DOHH2 (cell line): ENCODE data around the gene ASXL1.

Experiments used
- H3F3A ChIP-seq: fragments of 200-600 bp; sonication (generic), shearing (Covaris generic); 2 replicates; pipeline ENCODE4 v1.6.0; 2016; ENCODE audit warnings: antibody characterized with exemption, mild to moderate bottlenecking; ENCODE audit not compliant: control insufficient read depth, insufficient read depth
- H3K27ac ChIP-seq: fragments of 200-600 bp; sonication (generic); 2 replicates; pipeline ENCODE4 v1.5.1; 2014; ENCODE audit warnings: low read depth, mild to moderate bottlenecking, low read length, moderate library complexity
- H3K27me3 ChIP-seq: fragments of 200-600 bp; sonication (generic); 2 replicates; pipeline ENCODE4 v1.6.1; 2014; ENCODE audit warnings: mild to moderate bottlenecking, low read length, mixed read lengths; ENCODE audit not compliant: control insufficient read depth
- H3K36me3 ChIP-seq: fragments of 200-600 bp; sonication (generic); 2 replicates; pipeline ENCODE4 v1.6.1; 2014; ENCODE audit warnings: mild to moderate bottlenecking, low read length, moderate library complexity, mixed read lengths; ENCODE audit not compliant: control insufficient read depth
- H3K4me1 ChIP-seq: fragments of 200-600 bp; sonication (generic); 2 replicates; pipeline ENCODE4 v1.6.1; 2014; ENCODE audit warnings: mild to moderate bottlenecking, low read length, mixed read lengths; ENCODE audit not compliant: control insufficient read depth
- H3K4me2 ChIP-seq: fragments of 200-600 bp; sonication (generic); 2 replicates; pipeline ENCODE4 v1.6.0; 2014; ENCODE audit warnings: mild to moderate bottlenecking, low read length, moderate library complexity
- H3K4me3 ChIP-seq: fragments of 200-600 bp; sonication (generic); 2 replicates; pipeline ENCODE4 v1.5.1; 2014; ENCODE audit warnings: mild to moderate bottlenecking, low read length, mixed read lengths
- H3K79me2 ChIP-seq: fragments of 200-600 bp; sonication (generic); 2 replicates; pipeline ENCODE4 v1.6.1; 2014; ENCODE audit warnings: mild to moderate bottlenecking, low read length, mixed read lengths; ENCODE audit not compliant: control insufficient read depth
- H3K9me2 ChIP-seq: fragments of 200-600 bp; sonication (generic); replicated peaks from 2 replicates; pipeline ENCODE4 v1.6.1; 2014; ENCODE audit warnings: mild to moderate bottlenecking, low read length, mixed read lengths; ENCODE audit not compliant: control insufficient read depth
- H3K9me3 ChIP-seq: fragments of 200-600 bp; sonication (generic); 2 replicates; pipeline ENCODE4 v1.6.1; 2014; ENCODE audit warnings: antibody characterized with exemption, low read length, mixed read lengths; ENCODE audit not compliant: control insufficient read depth, insufficient read depth
- H4K20me1 ChIP-seq: fragments of 200-600 bp; sonication (generic); 2 replicates; pipeline ENCODE4 v1.6.0; 2014; ENCODE audit warnings: low read depth, mild to moderate bottlenecking, antibody characterized with exemption, low read length, moderate library complexity; ENCODE audit not compliant: control insufficient read depth, insufficient read depth
- CTCF ChIP-seq: fragments of 200-600 bp; sonication (generic); IDR thresholded peaks from one replicate; pipeline ENCODE4 v1.5.1; 2014; ENCODE audit warnings: antibody characterized with exemption, mild to moderate bottlenecking, low read depth, low read length; ENCODE audit not compliant: poor library complexity, severe bottlenecking
- EZH2phosphoT487 ChIP-seq: fragments of 200-600 bp; sonication (generic); IDR thresholded peaks from 2 replicates; pipeline ENCODE4 v1.6.1; 2017; ENCODE audit warnings: borderline replicate concordance, mild to moderate bottlenecking, antibody characterized with exemption, low read length, moderate library complexity, mixed read lengths

ASXL1 gene

GRCh38 chr20:32450484-32451061 is 92.4 kb downstream of the ASXL1 start:
- Histone ChIP-seq H3K27ac (no peak overlapping the region), H3F3A (no peaks in the 10 kb centered on the region; the same call in 1 of the 2 replicates), H3K4me1 (peaks cover 10% of the 10 kb centered on the region), H3K79me2 (no peaks in the 10 kb centered on the region), H3K36me3 (no peaks in the 10 kb centered on the region), H3K4me3 (no peak overlapping the region), H3K9me2 (no peaks in the 10 kb centered on the region), H4K20me1 (no peaks in the 10 kb centered on the region), H3K9me3 (no peaks in the 10 kb centered on the region), H3K4me2 (no peak overlapping the region), H3K27me3 (no peaks in the 10 kb centered on the region)
- no peak for TF ChIP-seq CTCF
- TF ChIP-seq EZH2phosphoT487 = no peak

- no peaks in the 10 kb centered on the region; the same call in 1 of the 2 replicates for H3F3A ChIP-seq
- peaks cover 11% of the 10 kb centered on the region for H3K4me1 ChIP-seq
- H3K27ac ChIP-seq = no peak overlapping the region
- H3K9me3 ChIP-seq = no peaks in the 10 kb centered on the region
- H3K36me3 ChIP-seq = no peaks in the 10 kb centered on the region
- no peak overlapping the region for H3K4me3 ChIP-seq
- H3K9me2 ChIP-seq = no peaks in the 10 kb centered on the region
- H3K27me3 ChIP-seq = no peaks in the 10 kb centered on the region
- no peaks in the 10 kb centered on the region for H3K79me2 ChIP-seq
- H3K4me2 ChIP-seq = no peak overlapping the region
- no peaks in the 10 kb centered on the region for H4K20me1 ChIP-seq
- no peak for TF ChIP-seq CTCF
- TF ChIP-seq EZH2phosphoT487 = no peak
These were observed 93.2 kb downstream of the ASXL1 start for GRCh38 chr20:32451340-32451681.

- no peaks in the 10 kb centered on the region for H3K36me3 ChIP-seq
- H3K9me3 ChIP-seq = no peaks in the 10 kb centered on the region
- no peaks in the 10 kb centered on the region for H4K20me1 ChIP-seq
These were observed 93.7 kb downstream of the ASXL1 start for GRCh38 chr20:32451682-32452461.

GRCh38 chr20:32452776-32453466 is 94.8 kb downstream of the ASXL1 start:
- no peaks in the 10 kb centered on the region for H3K79me2 ChIP-seq
- no peaks in the 10 kb centered on the region for H4K20me1 ChIP-seq

More at GRCh38 chr20:32451682-32452461, 93.7 kb downstream of the ASXL1 start:
- no peaks in the 10 kb centered on the region for H3K27me3 ChIP-seq
- no peak overlapping the region for H3K4me3 ChIP-seq
- no peaks in the 10 kb centered on the region; the same call in 1 of the 2 replicates for H3F3A ChIP-seq
- H3K4me1 ChIP-seq = peaks cover 17% of the 10 kb centered on the region
- no peak for TF ChIP-seq EZH2phosphoT487
- no peaks in the 10 kb centered on the region for H3K79me2 ChIP-seq
- no peaks in the 10 kb centered on the region for H3K9me2 ChIP-seq
- H3K4me2 ChIP-seq = no peak overlapping the region
- H3K27ac ChIP-seq = no peak overlapping the region

More at GRCh38 chr20:32452776-32453466, 94.8 kb downstream of the ASXL1 start:
- Histone ChIP-seq H3K9me3 (no peaks in the 10 kb centered on the region), H3F3A (no peaks in the 10 kb centered on the region; the same call in 1 of the 2 replicates), H3K9me2 (no peaks in the 10 kb centered on the region), H3K27me3 (no peaks in the 10 kb centered on the region), H3K27ac (no peak overlapping the region), H3K4me3 (no peak overlapping the region), H3K36me3 (no peaks in the 10 kb centered on the region), H3K4me1 (peaks cover 22% of the 10 kb centered on the region), H3K4me2 (no peak overlapping the region)
- TF ChIP-seq EZH2phosphoT487 (no peak), CTCF (no peak)
